Right ventricle myocardium inferior (tissue), 1 donor: Measurements from ENCODE around the gene SGTA. TPM values are rescaled to one million over a fixed set of nuclear protein-coding genes. Genes with fewer than 3 reads are reported as not detected.
A peak's percentile ranks its signal among the peaks of the same experiment; 100 is the strongest.
"Not testable (repeated sequence)": the region's sequence is repeated elsewhere in the genome, so short reads cannot be mapped to it uniquely, and the experiment has no call there.

Source experiments
- ATAC-seq: fragments of 200-7000 bp; cut with Tn5 transposase; one replicate; pipeline ENCODE4 v1.9.1; 2020; ENCODE audit warnings: mild to moderate bottlenecking, moderate library complexity
- DNase-seq: peaks from one replicate; pipeline ENCODE4 v3.0.0; 2021; ENCODE audit errors: missing footprints
- intact Hi-C: fragments of 100-400 bp; cut with DNase I; formaldehyde crosslinking; loops from one replicate; pipeline ENCODE4 v1.11.0; 2022
- total RNA-seq: library from RNA; stranded (reverse); fragmentation: NEBNext Ultra II Directional; extraction: Animal tissue kit (Norgen Biotek cat#: 25700); gene quantifications from one replicate; pipeline ENCODE4 v1.2.1, GENCODE V29; 2021
- donor health status: DM: no; HTN: yes; CAD: no; lungs with severe emphysema.

The SGTA gene
- total RNA-seq, 1 donor from 2014 or later = 64.3 TPM

GRCh38 chr19:2797280-2797679, 14.2 kb upstream of the SGTA start:
- ATAC-seq (peak; percentile 46), DNase-seq (peak; percentile 75)
- intact Hi-C loops = loop anchor here (1.0 kb wide), 1 partner anchor 23 kb away; no protein-coding TSS in a partner anchor

- peak; percentile 65 for DNase-seq
These were observed 13.7 kb upstream of the SGTA start for GRCh38 chr19:2796659-2797266.

GRCh38 chr19:2795827-2796658, 13.0 kb upstream of the SGTA start:
- ATAC-seq (no peak), DNase-seq (peak; percentile 63)
- intact Hi-C loops = no loop called here

More at GRCh38 chr19:2796659-2797266, 13.7 kb upstream of the SGTA start:
- ATAC-seq = peak; percentile 43
- intact Hi-C loops = loop anchor here (1.0 kb wide), 1 partner anchor 22 kb away; no protein-coding TSS in a partner anchor

- ATAC-seq (no peak), DNase-seq (no peak)
- intact Hi-C loops = no loop called here
These were observed 10.5 kb upstream of the SGTA start for GRCh38 chr19:2793577-2793976.

- ATAC-seq (no peak), DNase-seq (no peak)
- intact Hi-C loops = no loop called here
These were observed 10.1 kb upstream of the SGTA start for GRCh38 chr19:2793126-2793525.

GRCh38 chr19:2792666-2793065, 9.6 kb upstream of the SGTA start:
- ATAC-seq, intact Hi-C loops, DNase-seq: not testable (repeated sequence)

- DNase-seq = no peak
- intact Hi-C loops = no loop called here
These were observed 8.8 kb upstream of the SGTA start for GRCh38 chr19:2791876-2792275.

GRCh38 chr19:2791440-2791839, 8.4 kb upstream of the SGTA start:
- no peak for DNase-seq
- intact Hi-C loops = no loop called here
- ATAC-seq = no peak

More at GRCh38 chr19:2791876-2792275, 8.8 kb upstream of the SGTA start:
- ATAC-seq = no peak

GRCh38 chr19:2790557-2791271, 7.6 kb upstream of the SGTA start:
- intact Hi-C loops = no loop called here
- DNase-seq (no peak), ATAC-seq (no peak)

- DNase-seq = no peak
- no peak for ATAC-seq
- intact Hi-C loops = no loop called here
These were observed 7.1 kb upstream of the SGTA start for GRCh38 chr19:2790194-2790556.

GRCh38 chr19:2788237-2788636, 5.2 kb upstream of the SGTA start:
- ATAC-seq (no peak), DNase-seq (no peak)
- intact Hi-C loops = no loop called here

GRCh38 chr19:2787115-2787514, 4.0 kb upstream of the SGTA start:
- no peak for DNase-seq
- intact Hi-C loops = no loop called here
- no peak for ATAC-seq

- intact Hi-C loops = no loop called here
- peak; percentile 100 for DNase-seq
- peak; percentile 94 for ATAC-seq
These were observed 2.3 kb upstream of the SGTA start, which contains the start of gene THOP1 for GRCh38 chr19:2785244-2785997. THOP1 (plus strand) TSS chr19:2785503; CDS start chr19:2785663, 160 bp downstream.

- ATAC-seq (no peak), DNase-seq (no peak)
- intact Hi-C loops = no loop called here
These were observed 690 bp upstream of the SGTA start for GRCh38 chr19:2783781-2784145.

- ATAC-seq = no peak
- intact Hi-C loops = no loop called here
- no peak for DNase-seq
These were observed 641 bp downstream of the SGTA start for GRCh38 chr19:2782329-2782935.

GRCh38 chr19:2780284-2780683, 2.8 kb downstream of the SGTA start:
- DNase-seq (no peak), ATAC-seq (no peak)
- intact Hi-C loops = no loop called here

GRCh38 chr19:2779121-2779740, 3.8 kb downstream of the SGTA start:
- intact Hi-C loops = no loop called here
- ATAC-seq = no peak
- DNase-seq = no peak
